Measurements from ENCODE around the gene GGT1. TPM values are rescaled to one million over a fixed set of nuclear protein-coding genes. Genes with fewer than 3 reads are reported as not detected.

GGT1 gene
- polyA plus RNA-seq, 1 of the 3 experiments (the other 2 are of a cell fraction) = 1.6 TPM

- Histone ChIP-seq H3F3A (replicated peaks; ENCODE audit: insufficient read depth) (no peaks in the 10 kb centered on the region), H3K9me3 (no peaks in the 10 kb centered on the region), H3K4me1 (ENCODE audit: control insufficient read depth in 1 of 2, insufficient read depth in 2 of 2, low read depth in 1 of 2, low read length in 1 of 2) (peaks cover 0 to 41% of the 10 kb centered on the region in 2 experiments; a peak in 1 of 4 replicates), H3K4me2 (peak overlapping the region; percentile 93), H3K27me3 (ENCODE audit: insufficient read depth) (no peaks in the 10 kb centered on the region), H3K9me2 (no peaks in the 10 kb centered on the region), H3K36me3 (replicated peaks in 1 of 2; ENCODE audit: control insufficient read depth in 1 of 2, insufficient read depth in 2 of 2, low read length in 1 of 2) (peaks cover 0 to 7% of the 10 kb centered on the region in 2 experiments), H3K27ac (ENCODE audit: low read depth in 2 of 2, low read length in 1 of 2) (peak overlapping the region in 1 of 2 experiments; percentile 63; a peak in 2 of 4 replicates), H4K20me1 (ENCODE audit: insufficient read depth) (no peaks in the 10 kb centered on the region), H3K4me3 (ENCODE audit: low read depth in 2 of 2, low read length in 1 of 2) (peak overlapping the region; percentile 66 to 83), H3K9ac (peak overlapping the region; percentile 80), H2AFZ (ENCODE audit: low read depth) (peak overlapping the region; percentile 65; the same call in 1 of the 2 replicates), H3K79me2 (ENCODE audit: insufficient read depth) (no peaks in the 10 kb centered on the region)
- DNase-seq = no peak
- TF ChIP-seq GATA2 (CRISPR knock-in tag; IDR thresholded peaks at IDR 0.05) (no peak), TAF1 (IDR thresholded peaks at IDR 0.05; ENCODE audit: borderline replicate concordance, low read depth, low read length) (no peak), JUND (IDR thresholded peaks at IDR 0.05) (no peak), RAD21 (IDR thresholded peaks at IDR 0.05; ENCODE audit: low read length) (no peak), FOXM1 (IDR thresholded peaks at IDR 0.05; ENCODE audit: low read depth) (no peak), USF1 (IDR thresholded peaks at IDR 0.05; ENCODE audit: borderline replicate concordance, low read depth) (no peak), GABPA (IDR thresholded peaks at IDR 0.05; ENCODE audit: low read depth) (no peak), MEF2A (IDR thresholded peaks at IDR 0.05; ENCODE audit: borderline replicate concordance, low read depth) (no peak), SMC3 (IDR thresholded peaks at IDR 0.05; ENCODE audit: low read depth, low read length) (no peak), EP300 (IDR thresholded peaks at IDR 0.05; ENCODE audit: borderline replicate concordance in 1 of 2, low read depth in 1 of 2, low read length in 1 of 2) (no peak), POLR2AphosphoS5 (IDR thresholded peaks at IDR 0.05; ENCODE audit: low read depth, low read length) (no peak), RCOR1 (IDR thresholded peaks at IDR 0.05; ENCODE audit: low read length) (no peak), EZH2phosphoT487 (IDR thresholded peaks at IDR 0.05; ENCODE audit: borderline replicate concordance, low read depth) (no peak)
- CTCF ChIA-PET = interaction anchor here (0.8 kb wide), 1 partner anchor 9 kb away, joined by 3 read pairs; no protein-coding TSS in a partner anchor
- POLR2A ChIA-PET = interaction anchor here (0.6 to 1.8 kb wide), 3 partner anchors 9 to 733 kb away, joined by 4 to 11 read pairs (median 4); no protein-coding TSS in a partner anchor
- WGBS (ENCODE audit: low lambda C conversion rate) = 6% methylated on average over 19 of the region's 33 CpGs
Observed at GRCh38 chr22:24592058-24592850, 10.7 kb upstream of the GGT1 start.

GRCh38 chr22:24592851-24593558 is 10.0 kb upstream of the GGT1 start, which contains the start of gene LRRC75B:
Gene LRRC75B (minus strand): TSS chr22:24593073. CDS start chr22:24593039, 34 bp downstream.
- H2AFZ ChIP-seq (ENCODE audit: low read depth) = peak within 1 kb of the TSS; percentile 95; the same call in 1 of the 2 replicates
- DNase-seq = peak; percentile 99

More at GRCh38 chr22:24592851-24593558, 10.0 kb upstream of the GGT1 start, which contains the start of gene LRRC75B:
- H3K36me3 ChIP-seq (replicated peaks in 1 of 2; ENCODE audit: control insufficient read depth in 1 of 2, insufficient read depth in 2 of 2, low read length in 1 of 2) = peaks cover 0 to 2% of the 10 kb centered on the region in 2 experiments
- peaks cover 0 to 41% of the 10 kb centered on the region in 2 experiments; a peak in 1 of 4 replicates for H3K4me1 ChIP-seq (ENCODE audit: control insufficient read depth in 1 of 2, insufficient read depth in 2 of 2, low read depth in 1 of 2, low read length in 1 of 2)
- H3K9me3 ChIP-seq = no peaks in the 10 kb centered on the region
- H3K9ac ChIP-seq = peak within 1 kb of the TSS; percentile 80
- H3K27me3 ChIP-seq (ENCODE audit: insufficient read depth) = no peaks in the 10 kb centered on the region
- ChIA-PET CTCF (no interaction called here), POLR2A (interaction anchor here (1.8 kb wide), 1 partner anchor 9 kb away, joined by 11 read pairs; no protein-coding TSS in a partner anchor)
- peak within 1 kb of the TSS; percentile 93 for H3K4me2 ChIP-seq
- H4K20me1 ChIP-seq (ENCODE audit: insufficient read depth) = no peaks in the 10 kb centered on the region
- H3K27ac ChIP-seq (ENCODE audit: low read depth in 2 of 2, low read length in 1 of 2) = peak within 1 kb of the TSS; percentile 57 to 76; a peak in 3 of 4 replicates
- peak within 1 kb of the TSS; percentile 66 to 83 for H3K4me3 ChIP-seq (ENCODE audit: low read depth in 2 of 2, low read length in 1 of 2)
- TF ChIP-seq IRF3 (IDR thresholded peaks at IDR 0.05; ENCODE audit: low read depth, low read length) = no peak
- no peak for TF ChIP-seq EZH2phosphoT487 (IDR thresholded peaks at IDR 0.05; ENCODE audit: borderline replicate concordance, low read depth)
- TF ChIP-seq MAX (IDR thresholded peaks at IDR 0.05; ENCODE audit: low read depth) = peak; percentile 71; the same call in 1 of the 2 replicates
- peak; percentile 76 for TF ChIP-seq POLR2AphosphoS5 (IDR thresholded peaks at IDR 0.05; ENCODE audit: low read depth, low read length)
- TF ChIP-seq USF1 (IDR thresholded peaks at IDR 0.05; ENCODE audit: borderline replicate concordance, low read depth) = no peak
- peak; percentile 55; the same call in 1 of the 2 replicates for TF ChIP-seq TAF1 (IDR thresholded peaks at IDR 0.05; ENCODE audit: borderline replicate concordance, low read depth, low read length)
- TF ChIP-seq ELF1 (IDR thresholded peaks at IDR 0.05) = no peak
- TF ChIP-seq SMC3 (IDR thresholded peaks at IDR 0.05; ENCODE audit: low read depth, low read length) = no peak
- peak; percentile 34; the same call in 1 of the 2 replicates for TF ChIP-seq MXI1 (IDR thresholded peaks at IDR 0.05; ENCODE audit: low read depth, low read length)
- 0 out of 2 replicates have a peak, but pooled peaks have one; percentile 41 for TF ChIP-seq SIN3A (IDR thresholded peaks at IDR 0.05; ENCODE audit: borderline replicate concordance, low read depth, low read length)
- WGBS (ENCODE audit: low lambda C conversion rate) = 24% methylated on average over 18 of the region's 72 CpGs
- no peaks in the 10 kb centered on the region for H3F3A ChIP-seq (replicated peaks; ENCODE audit: insufficient read depth)
- no peaks in the 10 kb centered on the region for H3K9me2 ChIP-seq
- no peaks in the 10 kb centered on the region for H3K79me2 ChIP-seq (ENCODE audit: insufficient read depth)

All from SK-N-SH (cell line).